Right ventricle myocardium superior (tissue), 1 donor: ENCODE data around the gene TRAPPC2L. TPM values are rescaled to one million over a fixed set of nuclear protein-coding genes. Genes with fewer than 3 reads are reported as not detected.

Experiments used
- ATAC-seq: fragments of 200-7000 bp; cut with Tn5 transposase; one replicate; pipeline ENCODE4 v1.9.1; 2020; ENCODE audit warnings: mild to moderate bottlenecking; ENCODE audit not compliant: poor library complexity
- DNase-seq: peaks from one replicate; pipeline ENCODE4 v3.0.0-alpha.2; 2020
- intact Hi-C: fragments of 100-400 bp; cut with DNase I; formaldehyde crosslinking; loops from one replicate; pipeline ENCODE4 v1.11.2; 2022
- long read RNA-seq: library from polyadenylated mRNA; unstranded; transcript quantifications from one replicate; pipeline ENCODE4 v2.0.0, GENCODE V29; 2021
- total RNA-seq: library from RNA; stranded (reverse); fragmentation: NEBNext Ultra II Directional; extraction: Animal tissue kit (Norgen Biotek cat#: 25700); gene quantifications from one replicate; pipeline ENCODE4 v1.2.1, GENCODE V29; 2021
- donor health status: DM: no; HTN: yes; CAD: no; lungs with severe emphysema.

TRAPPC2L gene, protein sequence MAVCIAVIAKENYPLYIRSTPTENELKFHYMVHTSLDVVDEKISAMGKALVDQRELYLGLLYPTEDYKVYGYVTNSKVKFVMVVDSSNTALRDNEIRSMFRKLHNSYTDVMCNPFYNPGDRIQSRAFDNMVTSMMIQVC
- 53.0 TPM for total RNA-seq
- long read RNA-seq, transcript TRAPPC2L-201 (5 exons, 2,215 nt), result major isoform, 9 of 54 reads
- long read RNA-seq, transcript TRAPPC2L-209 (5 exons, 1,084 nt), result minor isoform, 5 of 54 reads
- long read RNA-seq, partial matches to known transcripts, result 1 of 54 reads
- long read RNA-seq, other reads (novel, unspliced or antisense), result 36 of 54 reads

- peak; percentile 100 for DNase-seq
- intact Hi-C loops, result loop anchor here (5.0 kb wide), 1 partner anchor 45 kb away; the partner anchor contains the start of gene APRT
- peak; percentile 97 for ATAC-seq
Measured at GRCh38 chr16:88856828-88857727, at the start of gene TRAPPC2L, which contains the start of gene GALNS. Gene TRAPPC2L (plus strand): TSS chr16:88857127. CDS start chr16:88857151, 24 bp downstream. Gene GALNS (minus strand): TSS chr16:88856947. CDS start chr16:88856877, 70 bp downstream.

GRCh38 chr16:88807142-88807625 lies 49.7 kb upstream of the TRAPPC2L start:
- intact Hi-C loops, result no loop called here
- no peak for ATAC-seq
- no peak for DNase-seq

DNA sequence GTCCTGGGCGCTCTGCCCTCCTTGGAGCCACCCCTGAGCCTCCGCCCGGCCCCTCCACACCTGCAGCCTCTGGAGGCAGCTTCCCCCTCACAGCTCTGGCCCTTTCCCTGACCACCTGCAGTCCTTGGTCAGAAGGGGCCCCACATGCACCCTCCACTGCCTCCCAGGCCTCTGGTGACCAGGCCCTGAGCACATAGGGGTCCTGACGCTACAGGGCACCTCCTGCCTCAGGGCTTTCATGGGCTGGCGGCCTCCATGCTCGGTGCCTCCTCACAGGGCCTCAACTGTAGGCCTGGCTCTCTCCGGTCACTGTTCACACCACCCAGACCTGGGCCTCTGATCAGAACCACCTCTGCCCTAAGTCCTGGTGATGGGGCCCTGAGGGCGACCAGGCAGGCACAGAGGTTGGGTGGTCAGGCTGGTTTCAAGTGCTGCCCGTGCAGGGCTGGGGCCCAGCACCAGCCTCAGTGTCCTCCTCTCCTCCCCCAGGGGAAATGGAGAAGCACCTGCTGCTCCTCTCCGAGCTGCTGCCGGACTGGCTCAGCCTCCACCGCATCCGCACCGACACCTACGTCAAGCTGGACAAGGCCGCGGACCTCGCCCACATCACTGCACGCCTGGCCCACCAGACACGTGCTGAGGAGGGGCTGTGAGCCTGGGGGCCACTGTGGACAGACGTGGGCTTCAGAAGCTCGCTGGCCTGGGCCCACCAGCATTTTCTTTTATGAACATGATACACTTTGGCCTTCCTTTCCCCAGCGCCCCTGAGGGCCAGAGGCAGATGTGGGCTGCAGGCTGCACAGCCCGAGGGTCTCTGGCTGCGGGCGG lies 49.1 kb upstream of the TRAPPC2L start:
- no peak for DNase-seq
- intact Hi-C loops, result no loop called here
- ATAC-seq, result no peak

- DNase-seq (no peak), ATAC-seq (no peak)
- intact Hi-C loops, result no loop called here
Measured at GRCh38 chr16:88809068-88809675, 47.8 kb upstream of the TRAPPC2L start.

DNA sequence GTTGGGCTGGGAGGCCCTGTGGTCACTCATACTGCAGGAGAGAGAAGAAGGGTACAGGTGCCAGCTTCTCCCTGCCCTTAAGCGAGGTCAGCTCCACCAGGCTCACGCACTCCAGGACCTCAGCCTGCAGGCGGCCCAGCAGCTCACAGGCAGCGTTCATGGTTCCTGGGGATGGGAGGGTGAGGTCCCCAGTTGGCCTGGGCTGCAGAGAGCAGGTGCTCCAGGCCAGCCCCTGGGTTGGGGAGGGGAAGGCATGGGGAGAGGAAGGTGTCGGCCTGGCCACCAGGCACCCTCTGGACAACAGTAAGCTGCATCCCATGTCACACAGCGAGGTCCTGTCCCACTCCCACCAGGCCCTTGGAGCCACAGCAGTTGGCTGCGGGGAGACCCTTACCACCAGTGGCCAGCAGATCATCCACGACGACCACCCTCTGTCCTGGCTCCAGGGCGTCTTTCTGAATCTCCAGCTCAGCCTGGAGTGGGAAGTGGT lies 47.2 kb upstream of the TRAPPC2L start:
- ATAC-seq, result no peak
- no peak for DNase-seq
- intact Hi-C loops, result loop anchor here (5.0 kb wide), 1 partner anchor 48 kb away; the partner anchor contains the start of genes GALNS and TRAPPC2L

- ATAC-seq (no peak), DNase-seq (no peak)
- intact Hi-C loops, result loop anchor here (5.0 kb wide), 1 partner anchor 47 kb away; the partner anchor contains the start of genes GALNS and TRAPPC2L
Measured at GRCh38 chr16:88810166-88810911, 46.6 kb upstream of the TRAPPC2L start.

GRCh38 chr16:88810912-88811768 lies 45.8 kb upstream of the TRAPPC2L start:
- ATAC-seq, result peak; percentile 77
- intact Hi-C loops, result loop anchor here (5.0 kb wide), 1 partner anchor 46 kb away; the partner anchor contains the start of genes GALNS and TRAPPC2L
- peak; percentile 87 for DNase-seq

DNA sequence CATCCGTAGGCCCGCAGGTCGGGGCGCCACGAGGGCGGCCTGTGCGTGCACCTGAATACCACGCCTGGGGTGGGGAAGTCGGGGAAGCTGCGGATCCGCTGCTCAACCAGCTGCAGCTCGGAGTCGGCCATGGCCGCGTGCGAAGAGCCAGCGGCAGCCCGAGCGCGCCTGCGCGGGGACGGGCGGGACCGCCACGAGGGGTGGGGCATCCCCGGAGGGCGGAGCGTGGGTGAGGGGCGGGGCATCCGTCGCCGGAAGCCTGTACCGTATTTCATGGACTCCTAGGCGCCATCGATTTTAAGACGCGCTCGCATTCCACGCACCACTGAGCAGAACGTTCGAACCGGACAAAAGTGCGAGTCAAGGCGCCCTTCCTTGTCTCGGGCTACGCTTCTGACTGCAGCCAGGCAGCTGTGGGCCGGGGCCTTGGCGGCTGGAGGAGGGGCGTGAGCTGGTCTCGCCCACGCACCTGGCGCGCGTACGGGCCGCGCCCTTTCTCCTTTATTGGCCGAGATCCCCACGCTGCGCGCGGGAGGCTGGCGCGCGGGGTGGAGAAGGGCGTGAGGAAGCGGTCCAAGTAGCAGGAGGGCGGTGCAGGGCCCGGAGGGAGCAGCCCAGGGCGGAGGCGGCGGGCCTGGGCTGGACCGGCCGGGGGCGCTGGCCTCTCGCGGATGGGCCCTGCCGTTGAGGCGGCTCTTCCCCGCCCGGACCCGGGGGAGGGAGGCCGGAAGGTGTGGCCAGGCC lies 45.0 kb upstream of the TRAPPC2L start, which contains the start of gene APRT:
Gene APRT, minus strand, starts transcription at position 160 of the 744 bp plus-strand sequence. Its CDS starts 29 bp downstream, at position 131.
- intact Hi-C loops, result loop anchor here (5.0 kb wide), 1 partner anchor 45 kb away; the partner anchor contains the start of genes GALNS and TRAPPC2L
- DNase-seq (peak; percentile 95), ATAC-seq (peak; percentile 96)

DNA sequence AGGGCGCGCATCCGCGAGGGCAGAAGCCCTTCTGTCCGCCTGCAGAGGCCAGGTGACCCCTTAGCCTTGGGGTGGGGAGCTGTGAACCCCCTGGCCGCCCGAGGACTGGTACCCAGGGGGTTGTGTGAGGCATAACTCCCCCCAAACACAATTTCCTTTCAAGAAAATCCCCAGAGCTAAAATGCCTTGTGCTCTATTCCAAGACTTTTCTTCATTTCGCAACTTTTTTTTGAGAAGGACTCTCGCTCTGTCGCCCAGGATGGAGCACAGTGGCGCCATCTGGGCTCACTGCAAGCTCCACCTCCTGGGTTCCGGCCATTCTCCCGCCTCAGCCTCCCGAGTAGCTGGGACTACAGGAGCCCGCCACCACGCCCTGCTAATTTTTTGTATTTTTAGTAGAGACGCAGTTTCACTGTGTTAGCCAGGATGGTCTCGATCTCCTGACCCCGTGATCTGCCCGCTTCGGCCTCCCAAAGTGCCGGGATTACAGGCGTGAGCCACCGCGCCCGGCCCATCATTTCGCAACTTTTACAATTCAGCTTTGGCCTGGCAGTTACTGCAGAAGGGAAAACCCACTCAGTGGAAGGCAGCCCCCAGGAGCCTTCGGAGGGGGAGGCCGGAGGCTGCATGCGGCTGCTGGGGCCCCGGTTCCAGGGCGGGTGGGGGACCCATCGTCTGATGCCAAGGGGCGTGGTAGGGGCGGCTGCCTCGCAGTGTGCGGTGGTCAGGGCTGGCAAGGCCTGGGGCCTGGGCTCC lies 44.2 kb upstream of the TRAPPC2L start:
- intact Hi-C loops, result loop anchor here (5.0 kb wide), 1 partner anchor 45 kb away; the partner anchor contains the start of genes GALNS and TRAPPC2L
- DNase-seq, result peak; percentile 85
- peak; percentile 17 for ATAC-seq

DNA sequence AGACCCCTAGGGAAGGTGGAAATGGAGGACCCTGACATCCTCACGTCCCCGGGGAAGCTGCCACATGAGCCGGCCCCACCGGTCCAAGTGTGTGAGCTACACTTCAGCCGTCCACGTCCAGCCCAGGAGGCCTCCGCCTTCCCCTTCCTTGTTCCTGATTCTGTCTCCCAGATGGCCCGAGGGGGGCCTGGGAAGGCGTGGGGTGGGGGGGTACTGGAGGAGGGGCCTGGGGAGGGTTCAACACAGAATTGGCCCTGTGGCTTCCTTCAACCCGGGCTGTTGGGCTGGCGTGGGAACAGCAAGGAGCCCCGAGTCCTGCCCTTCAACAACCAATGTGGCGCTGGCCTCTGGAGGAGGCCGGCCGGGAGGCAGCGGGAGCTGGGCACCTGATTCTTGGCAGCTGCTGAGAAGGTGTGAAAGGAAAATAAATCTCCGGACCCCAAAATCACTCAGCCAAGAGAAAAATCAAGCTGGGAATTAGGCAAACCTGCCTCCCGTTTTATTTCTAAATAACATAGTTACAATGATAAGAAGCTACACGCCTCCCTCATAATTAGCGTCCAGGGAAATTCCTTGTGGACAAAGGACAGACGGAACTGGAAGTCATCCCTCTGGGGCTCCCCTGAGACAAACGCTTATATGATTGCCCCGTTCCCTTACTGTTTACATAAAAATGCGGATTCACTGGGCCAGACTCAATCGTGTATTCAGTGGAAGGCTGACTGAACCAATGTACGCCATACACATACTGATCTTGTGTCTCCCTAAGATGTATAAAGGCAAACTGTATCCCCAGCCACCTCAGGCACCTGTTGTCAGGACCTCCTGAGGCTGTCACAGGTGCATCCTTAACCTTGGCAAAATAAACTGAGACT lies 43.4 kb upstream of the TRAPPC2L start:
- intact Hi-C loops, result loop anchor here (5.0 kb wide), 1 partner anchor 44 kb away; the partner anchor contains the start of genes GALNS and TRAPPC2L
- ATAC-seq (no peak), DNase-seq (no peak)

- no peak for DNase-seq
- ATAC-seq, result no peak
- intact Hi-C loops, result loop anchor here (5.0 kb wide), 1 partner anchor 43 kb away; the partner anchor contains the start of genes GALNS and TRAPPC2L
Measured at GRCh38 chr16:88814144-88814502, 42.8 kb upstream of the TRAPPC2L start.

DNA sequence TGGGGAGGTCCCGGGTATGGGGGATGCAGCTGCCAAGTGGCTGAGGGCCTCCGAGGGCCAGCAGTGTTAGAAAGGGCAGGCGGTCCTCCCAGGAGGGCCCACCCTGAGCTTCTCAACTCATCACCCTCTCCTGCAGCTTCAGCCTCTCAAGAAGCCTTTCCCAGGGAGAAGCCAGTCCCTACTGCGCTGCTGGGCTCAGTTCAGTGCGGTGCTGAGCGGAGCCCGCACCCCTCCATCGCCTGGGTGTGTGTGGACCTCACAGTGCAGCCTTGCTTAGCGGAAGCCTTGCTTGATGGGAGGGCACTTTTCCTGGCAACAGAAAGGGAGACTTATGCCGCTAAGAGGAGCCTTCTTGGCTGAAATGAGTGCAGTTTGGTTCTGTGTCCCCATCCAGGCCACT lies 41.7 kb upstream of the TRAPPC2L start:
- no peak for ATAC-seq
- intact Hi-C loops, result no loop called here
- DNase-seq, result no peak

DNA sequence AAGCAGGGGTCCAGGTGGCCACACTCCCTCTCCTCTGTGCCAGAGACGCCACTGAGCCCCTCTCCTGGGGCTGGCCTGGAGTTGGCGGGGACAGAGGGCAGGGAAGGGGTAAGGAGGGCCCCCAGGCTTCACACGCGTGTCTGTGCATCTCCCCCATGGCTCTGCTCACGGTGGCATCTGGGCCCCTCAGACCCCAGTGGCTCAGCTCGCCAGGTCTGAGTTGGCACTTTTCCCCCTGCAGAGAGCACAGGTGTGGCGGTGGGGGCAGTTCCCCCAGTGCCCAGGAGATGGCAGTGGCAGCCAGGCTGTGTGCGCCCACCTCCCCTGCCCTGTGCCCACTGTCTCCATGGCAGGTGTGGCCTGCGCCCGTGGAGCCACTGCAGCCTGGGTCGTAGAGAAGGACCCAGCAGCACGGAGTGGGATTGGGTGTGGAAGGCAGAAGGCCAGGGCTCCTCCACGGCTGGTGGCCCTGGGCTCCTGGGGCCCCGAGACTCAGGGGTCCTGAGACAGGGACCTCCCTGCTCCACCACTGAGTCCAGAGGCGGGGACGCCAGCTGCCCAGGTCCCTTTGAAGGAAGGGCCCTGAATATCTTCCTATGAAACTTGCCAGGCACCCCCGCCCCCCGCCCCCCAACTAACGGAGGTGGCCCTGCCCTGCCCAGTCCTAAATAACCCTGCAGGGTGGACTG lies 40.9 kb upstream of the TRAPPC2L start:
- intact Hi-C loops, result no loop called here
- no peak for ATAC-seq
- no peak for DNase-seq
